HG02571 (cell line): ENCODE data around the gene CLASP1.
"Not testable (repeated sequence)": the region's sequence is repeated elsewhere in the genome, so short reads cannot be mapped to it uniquely, and the experiment has no call there.

Experiments used
- ATAC-seq: cut with Tn5 transposase; IDR thresholded peaks from one replicate; pipeline ENCODE4 v1.9.1; 2021; ENCODE audit warnings: mild to moderate bottlenecking, moderate library complexity; ENCODE audit not compliant: unreplicated experiment

Gene CLASP1

GRCh38 chr2:121626777-121627524 lies 22.3 kb downstream of the CLASP1 start:
- no peak for ATAC-seq

GRCh38 chr2:121625953-121626352 lies 23.3 kb downstream of the CLASP1 start:
- no peak for ATAC-seq

- no peak for ATAC-seq
Observed at GRCh38 chr2:121617042-121617599, 32.1 kb downstream of the CLASP1 start.

GRCh38 chr2:121613774-121614173 lies 35.5 kb downstream of the CLASP1 start:
- ATAC-seq, result no peak

GRCh38 chr2:121613152-121613551 lies 36.1 kb downstream of the CLASP1 start:
- ATAC-seq, result no peak

GRCh38 chr2:121611730-121612705 lies 37.2 kb downstream of the CLASP1 start:
- no peak for ATAC-seq

- ATAC-seq, result not testable (repeated sequence)
Observed at GRCh38 chr2:121611048-121611649, 38.1 kb downstream of the CLASP1 start.

GRCh38 chr2:121610487-121610874 lies 38.8 kb downstream of the CLASP1 start:
- ATAC-seq, result not testable (repeated sequence)

- no peak for ATAC-seq
Observed at GRCh38 chr2:121608967-121609366, 40.3 kb downstream of the CLASP1 start.

- ATAC-seq, result no peak
Observed at GRCh38 chr2:121608367-121608766, 40.9 kb downstream of the CLASP1 start.

- no peak for ATAC-seq
Observed at GRCh38 chr2:121605820-121606733, 43.2 kb downstream of the CLASP1 start.

- ATAC-seq, result no peak
Observed at GRCh38 chr2:121603185-121603584, 46.1 kb downstream of the CLASP1 start.

- ATAC-seq, result peak; percentile 40
Observed at GRCh38 chr2:121599963-121600651, 49.2 kb downstream of the CLASP1 start.

- ATAC-seq, result no peak
Observed at GRCh38 chr2:121598087-121598486, 51.2 kb downstream of the CLASP1 start.

GRCh38 chr2:121596221-121597080 lies 52.8 kb downstream of the CLASP1 start:
- ATAC-seq, result peak; percentile 42

GRCh38 chr2:121595012-121595891 lies 54.0 kb downstream of the CLASP1 start:
- ATAC-seq, result no peak

GRCh38 chr2:121591199-121591598 lies 58.1 kb downstream of the CLASP1 start:
- ATAC-seq, result no peak

- no peak for ATAC-seq
Observed at GRCh38 chr2:121588357-121588756, 60.9 kb downstream of the CLASP1 start.
